GM23338 (cell line): ENCODE measurements around the gene PPFIBP1. TPM values are rescaled to one million over a fixed set of nuclear protein-coding genes. Genes with fewer than 3 reads are reported as not detected.

Source experiments
- ATAC-seq: fragments of 200-7000 bp; cut with Tn5 transposase; 3 replicates; pipeline ENCODE4 v1.9.1; 2020
- DNase-seq: peaks from one replicate; pipeline ENCODE4 v3.0.0-alpha.2; 2015; ENCODE audit warnings: low spot score
- H2AFZ ChIP-seq: fragments of 200-600 bp; sonication (generic); 2 replicates; pipeline ENCODE4 v1.8.0; 2016; ENCODE audit warnings: antibody characterized with exemption, mild to moderate bottlenecking, moderate library complexity
- H3F3A ChIP-seq: fragments of 200-600 bp; sonication (generic); replicated peaks from 2 replicates; pipeline ENCODE4 v1.8.0; 2017; ENCODE audit warnings: antibody characterized with exemption, mixed run types, low read depth
- H3K27ac ChIP-seq: fragments of 200-600 bp; sonication (generic); 2 replicates; pipeline ENCODE4 v1.6.1; 2016; ENCODE audit warnings: low read depth
- H3K27me3 ChIP-seq: fragments of 200-600 bp; sonication (generic); 2 replicates; pipeline ENCODE4 v1.8.0; 2016; ENCODE audit warnings: mild to moderate bottlenecking, mixed run types, moderate library complexity; ENCODE audit not compliant: insufficient read depth
- H3K36me3 ChIP-seq: fragments of 200-600 bp; sonication (generic); 2 replicates; pipeline ENCODE4 v1.8.0; 2016; ENCODE audit warnings: mild to moderate bottlenecking; ENCODE audit not compliant: insufficient read depth
- H3K4me1 ChIP-seq: fragments of 200-600 bp; sonication (generic); 2 replicates; pipeline ENCODE4 v1.8.0; 2016; ENCODE audit warnings: mild to moderate bottlenecking, moderate library complexity; ENCODE audit not compliant: insufficient read depth
- H3K4me2 ChIP-seq: fragments of 200-600 bp; sonication (generic); 2 replicates; pipeline ENCODE4 v1.7.1; 2017; ENCODE audit warnings: mixed run types
- H3K4me3 ChIP-seq: fragments of 200-600 bp; sonication (generic); 2 replicates; pipeline ENCODE4 v1.6.1; 2016; ENCODE audit warnings: mixed run types
- H3K79me2 ChIP-seq: fragments of 200-600 bp; sonication (generic); replicated peaks from 2 replicates; pipeline ENCODE4 v1.8.0; 2017; ENCODE audit warnings: mild to moderate bottlenecking; ENCODE audit not compliant: insufficient read depth
- H3K9me2 ChIP-seq: fragments of 200-600 bp; sonication (generic); 2 replicates; pipeline ENCODE4 v1.8.0; 2017; ENCODE audit not compliant: insufficient read depth
- H4K20me1 ChIP-seq: fragments of 200-600 bp; sonication (generic); replicated peaks from 2 replicates; pipeline ENCODE4 v1.8.0; 2017; ENCODE audit warnings: mild to moderate bottlenecking; ENCODE audit not compliant: insufficient read depth
- H3K27ac Mint-ChIP-seq: 2 replicates; pipeline ENCODE4 v1.8.0; 2020; ENCODE audit warnings: inconsistent platforms, mild to moderate bottlenecking, moderate library complexity, mixed read lengths
- H3K27me3 Mint-ChIP-seq: 3 replicates; pipeline ENCODE4 v1.8.0; 2022; ENCODE audit warnings: low read depth, mild to moderate bottlenecking, moderate library complexity, mixed read lengths, inconsistent platforms; ENCODE audit not compliant: insufficient read depth, poor library complexity
- H3K36me3 Mint-ChIP-seq: 3 replicates; pipeline ENCODE4 v1.8.0; 2021; ENCODE audit warnings: low read depth, mild to moderate bottlenecking, inconsistent platforms, moderate library complexity, mixed read lengths
- H3K4me1 Mint-ChIP-seq: 3 replicates; pipeline ENCODE4 v1.8.0; 2020; ENCODE audit warnings: mild to moderate bottlenecking, inconsistent platforms, mixed read lengths
- H3K4me3 Mint-ChIP-seq: 3 replicates; pipeline ENCODE4 v1.8.0; 2021; ENCODE audit warnings: moderate library complexity, mild to moderate bottlenecking, inconsistent platforms, mixed read lengths
- H3K9me3 Mint-ChIP-seq: 3 replicates; pipeline ENCODE4 v1.8.0; 2020; ENCODE audit warnings: moderate library complexity, mild to moderate bottlenecking, inconsistent platforms, mixed read lengths
- EZH2 ChIP-seq: fragments of 200-600 bp; sonication (generic); IDR thresholded peaks from one replicate; pipeline ENCODE4 v1.8.0; 2017; ENCODE audit warnings: antibody characterized with exemption, mild to moderate bottlenecking, low read depth; ENCODE audit not compliant: unreplicated experiment
- EZH2phosphoT487 ChIP-seq: fragments of 200-600 bp; sonication (generic); IDR thresholded peaks from one replicate; pipeline ENCODE4 v1.8.1; 2018; ENCODE audit warnings: antibody characterized with exemption; ENCODE audit not compliant: unreplicated experiment
- JUNB ChIP-seq: IDR thresholded peaks from one replicate; pipeline ENCODE4 v1.6.1; 2016; ENCODE audit warnings: antibody characterized with exemption; ENCODE audit not compliant: unreplicated experiment
- NANOG ChIP-seq: IDR thresholded peaks from 2 replicates; pipeline ENCODE4 v1.6.1; 2016; ENCODE audit warnings: antibody characterized with exemption, borderline replicate concordance
- POLR2AphosphoS5 ChIP-seq: IDR thresholded peaks from 2 replicates; pipeline ENCODE4 v1.6.1; 2016; ENCODE audit warnings: antibody characterized with exemption, low read depth
- STAT1 ChIP-seq: IDR thresholded peaks from one replicate; pipeline ENCODE4 v1.6.1; 2016; ENCODE audit warnings: antibody characterized with exemption; ENCODE audit not compliant: unreplicated experiment
- ZNF114 ChIP-seq: fragments of 250-450 bp; sonication (Bioruptor Pico); IDR thresholded peaks from 2 replicates; pipeline ENCODE4 v1.5.0; 2020; ENCODE audit warnings: mild to moderate bottlenecking, moderate library complexity
- polyA plus RNA-seq: library from polyadenylated mRNA; unstranded; fragments of >200 nt; fragmentation: Nextera tagmentation; extraction: Ambion mirVana; gene quantifications from 2 replicates; pipeline ENCODE4 v1.2.1, GENCODE V29; 2016
- total RNA-seq: library from RNA; depleted of rRNA; stranded (reverse); fragments of >200 nt; shearing (Covaris generic); gene quantifications from 2 replicates; pipeline ENCODE4 v1.2.3, GENCODE V29; 2014
- TF ChIP-seq, protein P1 (sequence below): IDR thresholded peaks from one replicate; pipeline ENCODE4 v1.6.1; 2018; ENCODE audit warnings: antibody characterized with exemption; ENCODE audit not compliant: unreplicated experiment
- TF ChIP-seq, protein P2 (sequence below): IDR thresholded peaks from 2 replicates; pipeline ENCODE4 v1.6.1; 2016; ENCODE audit warnings: antibody characterized with exemption
- TF ChIP-seq, protein P3 (sequence below), 2 experiments: fragments of 200-600 bp in 1 of 2; sonication (generic) in 1 of 2; conservative IDR thresholded peaks; 2 replicates each; pipeline versions ENCODE4 v1.5.1 to v1.6.1; 2016 to 2017; ENCODE audit warnings: antibody characterized with exemption in 2 of 2, low read depth in 2 of 2, mild to moderate bottlenecking in 2 of 2, moderate library complexity in 1 of 2
- TF ChIP-seq, protein P4 (sequence below): fragments of 250-450 bp; sonication (Bioruptor Pico); IDR thresholded peaks from 2 replicates; pipeline ENCODE4 v1.5.0; 2020; ENCODE audit warnings: mild to moderate bottlenecking, moderate library complexity

The PPFIBP1 gene
- total and polyA plus RNA-seq, 2 experiments from 2014 or later, result 33.2 to 41.9 TPM

DNA sequence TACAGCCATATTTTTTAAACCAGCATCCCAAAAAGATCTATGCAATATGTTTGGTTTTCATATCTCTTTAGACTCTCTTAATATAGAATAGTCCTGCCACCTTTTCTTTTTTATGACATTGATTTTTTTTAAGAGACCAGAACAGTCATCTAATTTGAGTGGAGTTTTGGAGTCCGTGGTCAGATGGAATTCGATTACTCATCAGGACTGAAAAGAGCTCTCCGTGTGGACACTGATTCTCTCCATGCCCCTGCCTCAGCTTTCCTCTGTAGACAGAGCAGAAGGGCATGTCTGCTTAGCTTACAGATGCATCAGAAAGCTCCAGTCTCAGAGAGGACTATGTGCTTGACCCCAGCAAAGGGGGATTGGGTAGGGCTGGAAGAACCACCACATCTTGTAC lies 49.7 kb upstream of the PPFIBP1 start (continued):
- TF ChIP-seq, protein P1, sequence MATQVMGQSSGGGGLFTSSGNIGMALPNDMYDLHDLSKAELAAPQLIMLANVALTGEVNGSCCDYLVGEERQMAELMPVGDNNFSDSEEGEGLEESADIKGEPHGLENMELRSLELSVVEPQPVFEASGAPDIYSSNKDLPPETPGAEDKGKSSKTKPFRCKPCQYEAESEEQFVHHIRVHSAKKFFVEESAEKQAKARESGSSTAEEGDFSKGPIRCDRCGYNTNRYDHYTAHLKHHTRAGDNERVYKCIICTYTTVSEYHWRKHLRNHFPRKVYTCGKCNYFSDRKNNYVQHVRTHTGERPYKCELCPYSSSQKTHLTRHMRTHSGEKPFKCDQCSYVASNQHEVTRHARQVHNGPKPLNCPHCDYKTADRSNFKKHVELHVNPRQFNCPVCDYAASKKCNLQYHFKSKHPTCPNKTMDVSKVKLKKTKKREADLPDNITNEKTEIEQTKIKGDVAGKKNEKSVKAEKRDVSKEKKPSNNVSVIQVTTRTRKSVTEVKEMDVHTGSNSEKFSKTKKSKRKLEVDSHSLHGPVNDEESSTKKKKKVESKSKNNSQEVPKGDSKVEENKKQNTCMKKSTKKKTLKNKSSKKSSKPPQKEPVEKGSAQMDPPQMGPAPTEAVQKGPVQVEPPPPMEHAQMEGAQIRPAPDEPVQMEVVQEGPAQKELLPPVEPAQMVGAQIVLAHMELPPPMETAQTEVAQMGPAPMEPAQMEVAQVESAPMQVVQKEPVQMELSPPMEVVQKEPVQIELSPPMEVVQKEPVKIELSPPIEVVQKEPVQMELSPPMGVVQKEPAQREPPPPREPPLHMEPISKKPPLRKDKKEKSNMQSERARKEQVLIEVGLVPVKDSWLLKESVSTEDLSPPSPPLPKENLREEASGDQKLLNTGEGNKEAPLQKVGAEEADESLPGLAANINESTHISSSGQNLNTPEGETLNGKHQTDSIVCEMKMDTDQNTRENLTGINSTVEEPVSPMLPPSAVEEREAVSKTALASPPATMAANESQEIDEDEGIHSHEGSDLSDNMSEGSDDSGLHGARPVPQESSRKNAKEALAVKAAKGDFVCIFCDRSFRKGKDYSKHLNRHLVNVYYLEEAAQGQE, result no peak
- TF ChIP-seq, protein P2, sequence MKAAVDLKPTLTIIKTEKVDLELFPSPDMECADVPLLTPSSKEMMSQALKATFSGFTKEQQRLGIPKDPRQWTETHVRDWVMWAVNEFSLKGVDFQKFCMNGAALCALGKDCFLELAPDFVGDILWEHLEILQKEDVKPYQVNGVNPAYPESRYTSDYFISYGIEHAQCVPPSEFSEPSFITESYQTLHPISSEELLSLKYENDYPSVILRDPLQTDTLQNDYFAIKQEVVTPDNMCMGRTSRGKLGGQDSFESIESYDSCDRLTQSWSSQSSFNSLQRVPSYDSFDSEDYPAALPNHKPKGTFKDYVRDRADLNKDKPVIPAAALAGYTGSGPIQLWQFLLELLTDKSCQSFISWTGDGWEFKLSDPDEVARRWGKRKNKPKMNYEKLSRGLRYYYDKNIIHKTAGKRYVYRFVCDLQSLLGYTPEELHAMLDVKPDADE, result no peak
- TF ChIP-seq ZNF114 (CRISPR knock-in tag) (no peak), STAT1 (no peak), POLR2AphosphoS5 (no peak)
- TF ChIP-seq, protein P3, sequence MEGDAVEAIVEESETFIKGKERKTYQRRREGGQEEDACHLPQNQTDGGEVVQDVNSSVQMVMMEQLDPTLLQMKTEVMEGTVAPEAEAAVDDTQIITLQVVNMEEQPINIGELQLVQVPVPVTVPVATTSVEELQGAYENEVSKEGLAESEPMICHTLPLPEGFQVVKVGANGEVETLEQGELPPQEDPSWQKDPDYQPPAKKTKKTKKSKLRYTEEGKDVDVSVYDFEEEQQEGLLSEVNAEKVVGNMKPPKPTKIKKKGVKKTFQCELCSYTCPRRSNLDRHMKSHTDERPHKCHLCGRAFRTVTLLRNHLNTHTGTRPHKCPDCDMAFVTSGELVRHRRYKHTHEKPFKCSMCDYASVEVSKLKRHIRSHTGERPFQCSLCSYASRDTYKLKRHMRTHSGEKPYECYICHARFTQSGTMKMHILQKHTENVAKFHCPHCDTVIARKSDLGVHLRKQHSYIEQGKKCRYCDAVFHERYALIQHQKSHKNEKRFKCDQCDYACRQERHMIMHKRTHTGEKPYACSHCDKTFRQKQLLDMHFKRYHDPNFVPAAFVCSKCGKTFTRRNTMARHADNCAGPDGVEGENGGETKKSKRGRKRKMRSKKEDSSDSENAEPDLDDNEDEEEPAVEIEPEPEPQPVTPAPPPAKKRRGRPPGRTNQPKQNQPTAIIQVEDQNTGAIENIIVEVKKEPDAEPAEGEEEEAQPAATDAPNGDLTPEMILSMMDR (conservative IDR thresholded peaks at IDR 0.05; ENCODE audit: low read depth in 2 of 2), result no peak

DNA sequence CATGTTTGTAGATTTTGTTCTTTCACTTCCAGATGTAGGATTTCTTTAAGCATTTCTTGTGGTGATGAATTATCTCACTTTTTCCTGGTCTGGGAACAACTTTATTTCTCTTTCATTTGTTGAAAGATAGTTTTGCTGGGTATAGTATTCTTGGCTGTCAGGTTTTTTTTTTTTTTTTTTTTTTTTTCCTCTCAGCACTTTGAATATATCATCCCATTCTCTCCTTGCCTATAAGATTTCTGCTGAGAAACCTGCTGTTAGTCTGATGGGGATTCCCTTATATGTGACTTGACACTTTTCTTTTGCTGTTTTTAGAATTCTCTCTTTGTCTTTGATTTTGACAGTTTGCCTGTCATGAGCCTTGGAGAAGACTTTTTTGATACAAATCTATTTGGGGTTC lies 47.0 kb upstream of the PPFIBP1 start:
- Histone ChIP-seq H3K4me2 (no peak overlapping the region), H3F3A (no peaks in the 10 kb centered on the region), H3K9me2 (peaks cover 4% of the 10 kb centered on the region; the same call in 1 of the 2 replicates), H3K4me3 (no peak overlapping the region), H3K79me2 (no peaks in the 10 kb centered on the region), H3K27me3 (no peaks in the 10 kb centered on the region), H3K36me3 (no peaks in the 10 kb centered on the region), H4K20me1 (no peaks in the 10 kb centered on the region), H2AFZ (no peak overlapping the region), H3K4me1 (no peaks in the 10 kb centered on the region), H3K27ac (no peak overlapping the region)
- ATAC-seq (no peak), DNase-seq (no peak)
- no peaks in the 10 kb centered on the region for H3K4me1 Mint-ChIP-seq
- no peak overlapping the region for H3K27ac Mint-ChIP-seq
- H3K36me3 Mint-ChIP-seq, result peaks cover 18% of the 10 kb centered on the region
- H3K4me3 Mint-ChIP-seq, result no peak overlapping the region
- H3K27me3 Mint-ChIP-seq, result peaks cover 7% of the 10 kb centered on the region
- peaks cover 27% of the 10 kb centered on the region for H3K9me3 Mint-ChIP-seq
- TF ChIP-seq EZH2phosphoT487 (no peak), POLR2AphosphoS5 (no peak), EZH2 (no peak), NANOG (no peak), JUNB (no peak)
- TF ChIP-seq, protein P4, sequence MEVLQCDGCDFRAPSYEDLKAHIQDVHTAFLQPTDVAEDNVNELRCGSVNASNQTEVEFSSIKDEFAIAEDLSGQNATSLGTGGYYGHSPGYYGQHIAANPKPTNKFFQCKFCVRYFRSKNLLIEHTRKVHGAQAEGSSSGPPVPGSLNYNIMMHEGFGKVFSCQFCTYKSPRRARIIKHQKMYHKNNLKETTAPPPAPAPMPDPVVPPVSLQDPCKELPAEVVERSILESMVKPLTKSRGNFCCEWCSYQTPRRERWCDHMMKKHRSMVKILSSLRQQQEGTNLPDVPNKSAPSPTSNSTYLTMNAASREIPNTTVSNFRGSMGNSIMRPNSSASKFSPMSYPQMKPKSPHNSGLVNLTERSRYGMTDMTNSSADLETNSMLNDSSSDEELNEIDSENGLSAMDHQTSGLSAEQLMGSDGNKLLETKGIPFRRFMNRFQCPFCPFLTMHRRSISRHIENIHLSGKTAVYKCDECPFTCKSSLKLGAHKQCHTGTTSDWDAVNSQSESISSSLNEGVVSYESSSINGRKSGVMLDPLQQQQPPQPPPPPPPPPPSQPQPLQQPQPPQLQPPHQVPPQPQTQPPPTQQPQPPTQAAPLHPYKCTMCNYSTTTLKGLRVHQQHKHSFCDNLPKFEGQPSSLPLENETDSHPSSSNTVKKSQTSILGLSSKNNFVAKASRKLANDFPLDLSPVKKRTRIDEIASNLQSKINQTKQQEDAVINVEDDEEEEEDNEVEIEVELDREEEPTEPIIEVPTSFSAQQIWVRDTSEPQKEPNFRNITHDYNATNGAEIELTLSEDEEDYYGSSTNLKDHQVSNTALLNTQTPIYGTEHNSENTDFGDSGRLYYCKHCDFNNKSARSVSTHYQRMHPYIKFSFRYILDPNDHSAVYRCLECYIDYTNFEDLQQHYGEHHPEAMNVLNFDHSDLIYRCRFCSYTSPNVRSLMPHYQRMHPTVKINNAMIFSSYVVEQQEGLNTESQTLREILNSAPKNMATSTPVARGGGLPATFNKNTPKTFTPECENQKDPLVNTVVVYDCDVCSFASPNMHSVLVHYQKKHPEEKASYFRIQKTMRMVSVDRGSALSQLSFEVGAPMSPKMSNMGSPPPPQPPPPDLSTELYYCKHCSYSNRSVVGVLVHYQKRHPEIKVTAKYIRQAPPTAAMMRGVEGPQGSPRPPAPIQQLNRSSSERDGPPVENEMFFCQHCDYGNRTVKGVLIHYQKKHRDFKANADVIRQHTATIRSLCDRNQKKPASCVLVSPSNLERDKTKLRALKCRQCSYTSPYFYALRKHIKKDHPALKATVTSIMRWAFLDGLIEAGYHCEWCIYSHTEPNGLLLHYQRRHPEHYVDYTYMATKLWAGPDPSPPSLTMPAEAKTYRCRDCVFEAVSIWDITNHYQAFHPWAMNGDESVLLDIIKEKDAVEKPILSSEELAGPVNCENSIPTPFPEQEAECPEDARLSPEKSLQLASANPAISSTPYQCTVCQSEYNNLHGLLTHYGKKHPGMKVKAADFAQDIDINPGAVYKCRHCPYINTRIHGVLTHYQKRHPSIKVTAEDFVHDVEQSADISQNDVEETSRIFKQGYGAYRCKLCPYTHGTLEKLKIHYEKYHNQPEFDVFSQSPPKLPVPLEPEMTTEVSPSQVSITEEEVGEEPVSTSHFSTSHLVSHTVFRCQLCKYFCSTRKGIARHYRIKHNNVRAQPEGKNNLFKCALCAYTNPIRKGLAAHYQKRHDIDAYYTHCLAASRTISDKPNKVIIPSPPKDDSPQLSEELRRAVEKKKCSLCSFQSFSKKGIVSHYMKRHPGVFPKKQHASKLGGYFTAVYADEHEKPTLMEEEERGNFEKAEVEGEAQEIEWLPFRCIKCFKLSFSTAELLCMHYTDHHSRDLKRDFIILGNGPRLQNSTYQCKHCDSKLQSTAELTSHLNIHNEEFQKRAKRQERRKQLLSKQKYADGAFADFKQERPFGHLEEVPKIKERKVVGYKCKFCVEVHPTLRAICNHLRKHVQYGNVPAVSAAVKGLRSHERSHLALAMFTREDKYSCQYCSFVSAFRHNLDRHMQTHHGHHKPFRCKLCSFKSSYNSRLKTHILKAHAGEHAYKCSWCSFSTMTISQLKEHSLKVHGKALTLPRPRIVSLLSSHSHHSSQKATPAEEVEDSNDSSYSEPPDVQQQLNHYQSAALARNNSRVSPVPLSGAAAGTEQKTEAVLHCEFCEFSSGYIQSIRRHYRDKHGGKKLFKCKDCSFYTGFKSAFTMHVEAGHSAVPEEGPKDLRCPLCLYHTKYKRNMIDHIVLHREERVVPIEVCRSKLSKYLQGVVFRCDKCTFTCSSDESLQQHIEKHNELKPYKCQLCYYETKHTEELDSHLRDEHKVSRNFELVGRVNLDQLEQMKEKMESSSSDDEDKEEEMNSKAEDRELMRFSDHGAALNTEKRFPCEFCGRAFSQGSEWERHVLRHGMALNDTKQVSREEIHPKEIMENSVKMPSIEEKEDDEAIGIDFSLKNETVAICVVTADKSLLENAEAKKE (CRISPR knock-in tag), result no peak
- TF ChIP-seq, protein P2, result no peak
